ENCODE measurements around the gene DUSP6.
"Not testable (repeated sequence)": the region's sequence is repeated elsewhere in the genome, so short reads cannot be mapped to it uniquely, and the experiment has no call there.

Gene DUSP6

DNA sequence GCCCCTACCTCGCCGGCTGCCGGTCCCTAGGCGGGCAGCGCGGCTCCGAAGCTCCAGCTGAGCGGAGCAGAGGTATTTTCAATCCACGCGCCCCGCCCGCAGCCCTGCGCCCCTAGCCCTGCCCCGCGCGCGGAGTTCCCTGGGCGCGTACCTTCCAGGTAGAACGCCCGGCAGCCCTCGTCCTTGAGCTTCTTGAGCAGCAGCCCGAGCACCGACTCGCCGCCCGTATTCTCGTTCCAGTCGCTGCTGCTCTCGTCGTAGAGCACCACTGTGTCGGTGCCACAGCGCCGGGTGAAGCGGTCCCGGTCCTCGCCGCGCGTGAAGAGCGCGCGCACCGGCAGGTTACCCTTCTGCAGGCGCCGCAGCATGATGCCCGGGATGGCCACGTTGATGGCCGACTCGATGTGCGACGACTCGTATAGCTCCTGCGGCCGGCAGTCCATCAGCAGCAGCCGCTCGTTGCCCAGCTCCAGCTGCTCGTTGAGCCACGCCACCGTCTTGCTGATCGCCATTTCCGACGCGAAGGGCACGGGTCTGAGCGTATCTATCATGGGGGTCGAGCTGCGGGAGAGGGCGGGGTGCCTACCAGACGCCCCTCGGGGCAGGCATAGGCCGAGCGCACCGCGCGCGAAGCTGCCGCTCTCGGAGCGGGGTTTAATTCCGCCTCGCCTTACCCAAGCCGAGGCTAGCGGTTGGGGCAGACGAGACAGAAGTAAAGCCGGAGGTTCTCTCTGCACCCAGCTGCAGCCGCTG is 636 bp downstream of the DUSP6 start:
- DNase-seq (ENCODE audit: low read depth): no peak

DNA sequence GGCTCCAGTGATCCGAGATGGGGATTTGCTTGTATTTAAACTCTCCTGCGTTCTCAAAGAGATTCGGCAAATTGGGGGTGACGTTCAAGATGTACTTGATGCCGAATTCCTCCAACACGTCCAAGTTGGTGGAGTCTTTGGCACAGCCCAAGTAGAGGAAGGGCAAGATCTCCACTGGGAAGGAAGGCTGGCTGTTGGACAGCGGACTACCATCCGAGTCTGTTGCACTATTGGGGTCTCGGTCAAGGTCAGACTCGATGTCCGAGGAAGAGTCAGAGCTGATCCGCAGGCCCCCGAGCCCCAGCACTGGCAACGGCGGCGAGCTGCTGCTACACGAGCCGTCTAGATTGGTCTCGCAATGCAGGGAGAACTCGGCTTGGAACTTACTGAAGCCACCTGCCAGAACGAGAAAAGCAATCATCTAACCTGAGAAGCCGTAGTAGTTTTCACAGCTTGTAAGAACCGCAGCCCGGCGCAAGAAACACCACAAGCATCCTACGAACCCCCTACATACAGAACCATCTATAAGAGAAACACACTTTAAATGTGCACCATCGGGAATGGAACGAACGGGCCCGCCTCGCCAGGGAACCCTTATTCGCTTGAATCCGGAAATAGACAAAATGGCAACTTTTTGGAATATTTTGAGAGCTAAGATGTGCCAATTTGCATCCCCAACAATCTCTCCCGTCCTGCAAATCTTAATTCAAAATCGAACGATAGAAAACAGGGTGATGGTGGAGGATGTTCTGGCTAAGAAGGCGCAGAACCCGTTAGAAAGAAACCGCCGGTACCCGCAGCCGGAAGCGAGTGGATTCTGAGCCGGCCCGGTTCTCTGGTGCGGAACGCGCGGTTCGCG is 1.4 kb downstream of the DUSP6 start:
- no peak for DNase-seq (ENCODE audit: low read depth)

DNA sequence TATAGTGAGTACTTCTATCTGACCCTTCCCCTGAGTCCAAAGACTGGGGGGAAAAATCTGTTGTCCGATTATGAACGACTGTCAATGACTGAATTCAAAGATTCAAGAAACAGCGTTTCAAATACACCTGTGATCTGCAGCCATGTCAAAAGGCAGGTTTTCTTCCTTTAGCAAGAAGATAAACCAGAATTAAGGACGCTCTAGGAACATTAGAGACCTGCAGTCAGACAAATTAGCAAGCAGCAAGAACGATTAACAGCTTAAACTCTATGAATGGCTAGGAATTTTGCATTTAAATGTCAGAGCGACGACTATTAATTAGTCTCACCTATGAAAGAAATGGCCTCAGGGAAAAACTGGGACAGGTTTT is 2.1 kb downstream of the DUSP6 start:
- no peak for DNase-seq (ENCODE audit: low read depth)

DNA sequence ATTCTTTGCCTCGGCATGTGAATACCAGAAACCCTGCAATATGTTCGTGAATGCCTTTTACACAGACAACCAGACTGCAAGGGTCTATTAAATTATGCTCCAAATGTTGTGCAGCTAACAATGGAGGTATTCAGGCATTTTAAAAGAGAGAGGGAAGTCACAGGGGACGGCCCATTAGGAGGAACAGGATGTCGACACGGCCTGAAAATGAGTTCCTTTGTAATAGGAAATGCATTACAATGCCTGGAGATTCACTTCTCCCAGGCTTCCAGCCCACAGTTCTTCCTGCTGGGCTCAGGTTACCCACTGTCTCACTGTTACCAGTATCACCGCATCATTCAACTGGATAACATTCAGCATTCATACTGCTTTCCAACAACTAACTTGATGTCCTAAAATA is 2.5 kb downstream of the DUSP6 start:
- DNase-seq (ENCODE audit: low read depth): peak; percentile 38

DNA sequence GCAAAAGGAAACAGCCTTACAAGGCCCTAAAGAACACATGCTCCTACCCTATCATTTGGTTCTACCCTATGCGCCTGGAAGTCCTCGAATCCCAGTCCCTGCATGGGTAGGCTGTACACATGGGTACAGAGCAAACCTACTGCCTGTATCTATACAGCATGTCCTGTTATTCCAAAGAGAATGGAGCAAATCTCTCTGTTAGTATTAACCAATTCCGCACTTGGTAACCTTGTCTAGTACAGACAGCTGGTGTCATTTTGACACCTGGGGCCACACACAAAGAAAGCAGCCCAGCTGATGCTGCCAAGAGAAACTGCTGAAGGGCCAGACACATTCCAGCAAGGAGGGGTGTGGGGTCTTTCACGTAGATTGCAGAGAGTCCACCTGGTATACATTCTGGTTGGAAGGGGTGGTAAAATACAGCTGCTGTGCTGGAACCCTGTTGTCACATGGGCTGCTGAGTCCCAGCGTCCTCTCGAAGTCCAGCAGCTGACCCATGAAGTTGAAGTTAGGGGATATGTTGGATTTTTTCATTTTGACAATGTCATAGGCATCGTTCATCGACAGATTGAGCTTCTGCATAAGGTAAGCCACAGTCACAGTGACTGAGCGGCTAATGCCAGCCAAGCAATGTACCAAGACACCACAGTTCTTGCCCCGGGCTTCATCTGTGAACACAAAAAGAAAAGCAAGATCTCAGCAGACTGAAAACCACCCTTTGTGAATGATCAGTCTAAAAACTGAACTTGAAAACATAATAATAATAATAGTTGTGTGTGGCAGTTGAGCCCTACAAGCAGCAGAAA is 3.2 kb downstream of the DUSP6 start:
- no peak for DNase-seq (ENCODE audit: low read depth)

DNA sequence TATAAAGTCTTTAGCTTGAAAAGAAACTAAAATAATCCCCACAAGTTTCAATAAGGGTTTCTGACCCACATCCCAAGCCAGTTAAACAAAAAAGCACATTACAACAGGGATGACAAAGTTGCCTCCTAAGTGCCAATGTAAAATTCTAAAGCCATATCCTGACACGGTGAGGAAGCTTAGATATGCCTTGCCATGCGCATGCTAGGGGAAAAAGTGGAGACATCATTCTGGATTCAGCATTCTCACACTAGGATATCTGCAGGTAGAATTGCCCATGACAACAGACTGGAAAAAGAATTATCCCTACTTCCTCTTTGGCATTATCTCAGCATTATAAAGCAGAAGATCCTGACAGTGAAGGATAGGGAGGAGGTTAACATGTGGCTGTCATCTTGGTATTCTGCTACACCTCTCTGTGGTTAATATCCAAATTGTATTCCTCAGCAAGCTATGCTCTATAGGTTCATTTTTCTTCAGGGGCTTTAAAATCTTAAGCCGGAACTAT is 4.9 kb downstream of the DUSP6 start:
- DNase-seq (ENCODE audit: low read depth): no peak

DNA sequence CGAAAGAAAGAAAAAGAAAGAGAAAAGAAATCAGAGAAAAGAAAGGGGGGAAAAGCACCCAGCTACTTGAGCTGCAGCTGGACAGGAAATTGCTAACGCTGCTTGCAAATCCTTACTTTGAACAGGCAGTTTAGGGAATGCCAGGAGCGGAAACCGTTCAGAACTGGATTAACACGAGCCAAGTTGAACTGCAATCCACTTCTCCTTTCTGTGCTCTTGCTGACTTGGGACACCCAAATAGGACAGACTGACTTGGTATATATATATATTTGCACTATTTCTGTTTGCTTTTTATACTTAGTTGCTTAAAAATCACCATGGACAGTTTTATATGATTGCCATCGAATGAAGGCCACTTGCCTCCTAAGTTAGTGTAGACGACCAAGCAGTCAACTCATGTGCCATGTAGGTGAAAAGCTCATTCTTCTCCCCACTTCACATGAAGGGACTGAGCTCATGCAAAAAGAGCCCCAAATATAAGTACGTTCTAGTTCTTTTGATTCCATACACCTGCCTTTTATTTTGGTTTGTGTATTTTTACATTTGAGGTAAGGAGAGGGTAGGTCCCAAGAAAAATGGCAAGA is 5.5 kb downstream of the DUSP6 start:
- peak; percentile 31 for DNase-seq (ENCODE audit: low read depth)

DNA sequence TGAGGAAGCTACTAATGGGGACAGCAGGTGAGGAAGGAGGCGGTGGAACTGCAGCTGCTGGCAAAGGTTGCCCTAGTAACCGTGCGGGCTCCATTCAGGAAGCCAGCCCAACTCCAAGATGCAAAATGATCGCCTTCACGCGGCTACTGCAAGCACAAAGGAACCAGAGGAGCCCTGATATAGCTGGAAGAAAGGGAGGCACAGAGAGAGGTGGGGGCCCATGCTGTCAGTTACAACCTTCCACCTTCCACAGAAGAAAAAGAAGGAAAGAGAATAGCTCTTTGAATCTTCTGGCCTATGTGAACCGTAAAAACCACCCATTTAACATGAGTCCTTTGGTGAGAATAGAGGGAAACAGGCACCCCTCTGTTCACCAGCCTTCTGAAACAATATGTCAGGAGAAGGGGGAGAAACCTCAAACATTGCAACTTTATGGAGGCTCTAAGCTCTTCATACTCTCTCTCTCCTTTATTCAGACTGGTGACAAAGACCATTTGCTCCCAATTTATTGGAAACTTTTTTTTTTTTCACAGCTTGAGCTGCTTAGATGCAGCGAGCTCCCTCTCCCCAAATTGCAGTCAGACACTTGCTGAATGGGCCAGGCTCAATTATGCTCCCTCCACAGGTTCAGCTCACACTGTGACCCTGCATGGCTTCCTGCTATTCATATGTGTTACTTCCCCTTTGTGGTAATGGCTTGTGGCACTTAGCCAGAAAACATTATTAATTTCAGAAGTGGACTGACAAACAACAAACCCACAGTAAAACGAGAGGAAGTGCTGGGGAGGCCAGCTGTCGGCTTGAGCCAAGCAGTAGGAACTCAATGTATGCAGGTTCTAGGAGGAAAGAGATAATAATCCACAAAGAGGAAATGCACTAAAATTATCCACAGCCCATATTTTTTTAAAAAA is 6.2 kb downstream of the DUSP6 start:
- no peak for DNase-seq (ENCODE audit: low read depth)

DNA sequence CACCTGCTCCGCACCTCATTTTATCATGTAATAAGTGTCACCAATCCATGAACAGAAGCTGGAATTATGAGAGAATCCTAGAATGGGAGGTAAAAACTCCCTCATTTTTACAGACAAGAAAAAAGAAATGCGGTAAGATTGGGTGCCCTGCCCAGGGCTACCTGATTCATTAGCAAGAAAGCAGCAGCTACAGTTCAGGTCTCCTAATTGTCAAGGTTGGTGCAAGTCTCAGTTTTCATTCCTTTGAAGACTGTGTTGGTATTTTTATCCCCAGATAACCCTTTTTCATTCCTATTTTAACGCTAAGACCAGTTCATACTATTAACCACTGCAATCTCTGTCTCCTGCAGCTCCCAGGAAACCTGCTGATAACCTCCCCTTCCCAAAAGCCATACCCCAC is 6.9 kb downstream of the DUSP6 start:
- no peak for DNase-seq (ENCODE audit: low read depth)

DNA sequence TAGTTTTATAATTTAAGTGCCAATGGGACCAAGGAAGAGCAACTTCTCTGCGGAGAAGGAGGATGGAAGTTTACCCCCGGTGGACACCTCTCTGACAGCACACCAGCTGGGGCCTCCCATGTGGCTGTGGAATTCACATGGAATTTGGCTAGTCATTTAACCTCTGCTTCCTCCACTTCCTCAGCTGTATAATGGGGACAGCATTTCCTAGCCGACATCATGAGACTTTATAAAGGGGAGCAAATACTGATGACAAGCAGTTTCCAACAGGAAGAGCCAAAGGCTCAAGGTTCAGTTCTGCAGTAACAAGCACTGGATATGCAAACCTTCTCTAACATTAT is 7.5 kb downstream of the DUSP6 start:
- no peak for DNase-seq (ENCODE audit: low read depth)

DNA sequence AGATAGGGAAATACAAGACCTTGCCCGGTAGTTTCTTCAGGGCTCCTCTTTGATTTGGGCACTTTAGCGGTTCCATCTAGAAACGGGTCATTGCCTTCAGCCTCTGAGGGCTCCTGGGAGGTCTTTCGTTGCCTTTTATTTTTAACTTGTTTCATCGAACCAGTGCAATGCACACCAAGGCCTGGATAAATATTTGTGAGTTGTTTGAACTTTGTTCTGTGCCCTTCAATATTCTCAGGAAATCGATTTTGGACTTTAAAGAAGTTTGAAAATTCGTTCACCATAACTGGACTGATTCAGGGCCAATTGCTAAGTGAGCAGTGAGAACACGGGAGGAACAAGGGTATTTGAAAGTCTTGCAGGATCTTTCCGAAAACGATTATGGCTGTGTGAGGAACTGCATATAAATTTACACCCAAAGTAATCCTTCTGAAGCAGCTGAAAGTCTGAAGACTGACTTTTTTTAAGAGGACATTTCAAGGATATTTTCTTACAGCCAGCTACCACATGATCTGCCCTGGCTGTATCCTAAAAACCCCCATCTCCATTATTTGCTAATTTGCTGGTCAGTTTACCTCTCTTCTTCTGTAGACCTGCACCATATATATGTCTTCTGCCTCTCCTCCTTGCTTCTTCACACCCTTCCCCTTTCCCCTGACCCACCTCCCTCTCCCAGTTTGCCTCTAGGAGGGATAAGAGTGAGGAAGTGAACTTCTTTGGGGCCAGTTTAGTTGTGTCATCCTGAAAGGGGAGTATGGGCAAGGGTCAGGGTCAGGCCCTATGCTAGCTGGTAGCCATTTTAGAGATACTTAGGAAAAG is 8.0 kb downstream of the DUSP6 start:
- DNase-seq (ENCODE audit: low read depth): no peak

DNA sequence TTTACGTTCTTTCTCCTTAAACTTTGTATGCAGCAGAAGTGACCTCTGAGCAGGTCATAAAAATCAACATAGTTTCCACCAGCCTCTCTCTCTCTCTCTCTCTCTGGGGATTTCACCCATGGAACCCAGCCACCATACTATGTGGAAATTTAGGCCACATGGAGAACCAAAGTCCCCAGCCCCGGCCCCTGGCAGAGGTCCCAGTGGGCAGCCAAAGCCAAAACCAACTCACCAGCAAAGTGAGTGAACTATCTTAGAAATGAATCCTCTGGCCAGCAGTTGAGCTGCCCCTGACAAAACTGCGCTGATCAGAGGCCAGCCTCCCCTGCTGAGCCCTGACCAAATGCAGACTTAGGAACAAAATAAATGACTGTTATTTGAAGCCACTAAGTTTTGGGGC is 9.2 kb downstream of the DUSP6 start:
- peak; percentile 65 for DNase-seq (ENCODE audit: low read depth)

DNA sequence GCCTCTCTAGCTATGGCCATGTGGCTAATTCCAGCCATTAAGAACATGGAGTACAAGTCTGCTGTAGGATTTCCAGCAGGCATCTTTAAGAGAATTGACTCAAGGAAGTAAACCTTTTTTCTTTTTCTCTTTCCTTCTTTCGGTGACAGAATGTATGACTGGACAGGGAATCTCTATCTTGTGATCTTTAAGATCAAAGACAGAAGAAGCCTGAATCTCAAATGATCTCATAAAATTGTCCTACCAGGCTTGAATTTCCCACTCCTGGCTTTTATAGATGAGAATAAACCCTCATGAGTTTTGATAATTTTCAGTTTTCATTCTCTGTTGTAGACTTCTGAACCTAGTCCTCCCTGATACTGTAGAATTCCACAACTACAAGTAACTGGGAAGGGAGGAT is 11.4 kb downstream of the DUSP6 start:
- DNase-seq (ENCODE audit: low read depth): no peak

DNA sequence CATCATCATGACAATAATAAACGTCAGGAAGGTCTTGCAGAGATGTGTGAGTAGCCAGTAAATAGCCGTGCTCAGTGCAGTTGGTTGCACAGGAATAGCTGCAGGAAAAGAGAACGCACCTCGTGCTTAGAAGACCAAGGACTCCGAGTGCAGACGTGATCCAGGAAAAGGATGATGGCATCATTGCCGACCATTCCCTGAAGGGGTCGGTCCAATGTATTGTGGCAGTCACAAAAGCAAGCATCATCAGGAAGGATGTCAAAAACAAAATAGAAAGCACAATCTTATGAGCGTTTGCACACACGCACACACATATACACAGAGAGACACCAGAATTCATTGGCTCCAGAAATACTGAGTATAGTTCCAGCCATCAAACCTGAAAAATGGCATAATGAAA is 12.8 kb downstream of the DUSP6 start:
- DNase-seq (ENCODE audit: low read depth): no peak

DNA sequence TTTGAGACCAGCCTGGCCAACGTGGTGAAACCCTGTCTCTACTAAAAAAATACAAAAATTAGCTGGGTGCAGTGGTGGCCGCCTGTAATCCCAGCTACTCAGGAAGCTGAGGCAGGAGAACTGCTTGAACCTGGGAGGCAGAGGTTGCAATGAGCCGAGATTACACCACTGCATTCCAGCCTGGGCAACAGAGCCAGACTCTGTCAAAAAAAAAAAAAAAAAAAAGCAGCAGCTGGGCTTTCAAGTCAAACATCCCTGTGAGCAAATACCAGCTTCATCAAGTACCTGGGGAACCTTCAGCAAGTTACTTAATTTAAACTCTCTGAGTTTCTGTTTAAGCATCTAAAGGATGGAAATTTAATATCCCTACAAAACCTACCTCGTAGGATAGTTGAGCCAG is 15.2 kb downstream of the DUSP6 start:
- not testable (repeated sequence) for DNase-seq (ENCODE audit: low read depth)

DNA sequence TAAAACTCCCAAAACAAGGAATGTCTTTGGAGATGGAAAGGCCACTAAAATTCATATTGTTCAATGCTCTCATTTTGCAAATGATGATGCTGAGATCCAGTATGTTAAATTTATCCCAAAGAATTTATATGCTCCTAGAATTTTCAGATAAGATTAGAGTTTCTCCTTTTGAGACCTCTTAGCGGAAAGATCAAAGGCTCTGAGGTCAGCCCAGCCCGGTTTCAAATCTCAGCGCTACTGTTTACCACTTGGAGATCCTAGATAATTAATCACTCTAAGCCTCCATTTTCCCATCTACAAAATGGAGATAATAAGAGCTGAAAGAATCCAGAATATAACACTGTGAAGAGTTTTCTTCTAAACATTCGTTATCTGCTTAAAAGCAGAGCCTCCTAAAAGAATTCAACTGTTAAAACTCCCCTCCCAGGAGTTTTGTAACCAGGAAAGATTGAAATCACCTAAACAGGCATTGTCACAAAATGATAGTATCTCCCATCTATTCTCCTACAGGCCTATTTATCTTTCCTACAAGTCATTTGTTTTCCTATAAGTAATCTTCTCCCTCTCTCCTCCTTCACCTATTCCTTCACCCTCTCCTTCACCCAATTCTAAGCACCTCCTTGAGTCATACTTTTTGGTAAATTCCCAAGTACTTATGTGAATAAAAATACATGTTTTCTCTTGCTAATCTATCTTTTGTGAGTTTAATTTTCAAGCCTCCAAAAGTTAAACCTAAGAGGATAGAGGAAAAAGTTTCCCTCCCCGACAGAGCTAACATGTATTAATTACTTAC is 16.7 kb downstream of the DUSP6 start:
- no peak for DNase-seq (ENCODE audit: low read depth)

DNA sequence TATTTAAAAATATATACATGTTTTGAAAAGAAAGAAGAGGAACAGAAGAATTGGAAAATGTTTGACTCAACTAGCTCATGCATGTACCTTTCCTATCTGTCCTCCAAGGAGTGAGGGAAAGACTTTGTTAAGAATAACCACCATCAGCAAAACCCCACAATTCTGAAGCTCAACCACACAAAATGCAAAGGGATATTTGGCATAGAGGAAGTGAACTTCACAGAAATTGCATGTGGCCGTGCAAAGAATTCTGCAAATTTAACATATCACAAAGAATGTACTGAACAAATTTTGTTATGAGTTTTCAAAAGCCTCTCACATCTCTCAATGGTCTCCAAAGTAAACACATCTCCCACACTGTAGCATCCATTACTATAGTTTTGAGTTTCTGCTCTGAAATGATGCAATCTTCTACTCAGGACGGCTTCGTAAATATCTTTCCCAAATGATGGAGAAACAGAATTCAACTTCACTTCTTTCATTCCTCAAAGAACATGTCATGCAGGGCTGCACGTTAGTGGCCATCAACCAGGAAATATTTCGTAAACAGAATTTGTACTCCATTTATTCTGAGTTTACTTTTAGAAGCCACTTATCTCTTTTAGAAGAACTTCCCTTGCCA is 17.6 kb downstream of the DUSP6 start:
- peak; percentile 23 for DNase-seq (ENCODE audit: low read depth)

DNA sequence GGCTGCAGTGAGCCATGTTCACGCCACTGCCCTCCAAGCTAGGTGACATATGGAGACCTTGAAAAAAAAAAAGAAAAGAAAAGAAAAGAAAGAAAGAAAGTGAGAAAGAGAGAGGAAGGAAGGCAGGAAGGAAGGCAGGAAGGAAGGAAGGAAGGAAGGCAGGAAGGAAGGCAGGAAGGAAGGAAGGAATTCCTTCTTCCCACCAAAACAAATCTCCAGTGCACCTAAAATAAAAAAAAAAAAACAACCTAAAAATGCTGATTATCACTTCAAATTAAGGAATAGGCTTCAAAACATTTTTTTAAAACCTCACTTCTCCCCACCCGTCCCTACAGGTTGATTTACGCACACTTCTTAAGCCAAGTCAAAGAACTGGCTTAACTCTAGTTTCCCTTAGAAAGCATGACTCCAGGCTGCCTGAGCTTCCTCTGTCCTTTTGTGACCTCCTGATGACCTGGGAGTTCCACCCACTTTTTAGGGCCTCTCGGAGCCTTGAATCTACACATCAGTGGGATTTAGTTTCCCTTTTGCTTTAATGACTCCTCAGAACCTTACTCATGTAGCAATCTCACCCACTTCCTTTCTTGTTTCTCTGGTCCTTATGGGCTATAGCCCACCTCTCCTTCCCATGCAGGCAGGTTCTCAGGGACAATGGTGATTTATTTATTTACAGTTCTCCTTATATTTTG is 18.6 kb downstream of the DUSP6 start:
- DNase-seq (ENCODE audit: low read depth): no peak
